ENCODE results near the gene PAWR.
"Not testable (repeated sequence)": the region's sequence is repeated elsewhere in the genome, so short reads cannot be mapped to it uniquely, and the experiment has no call there.

The PAWR gene

GRCh38 chr12:79645235-79645630 is 45.5 kb downstream of the PAWR start:
- no peak for DNase-seq

GRCh38 chr12:79644274-79645234 is 46.2 kb downstream of the PAWR start:
- no peak for DNase-seq

- no peak for DNase-seq
Observed at GRCh38 chr12:79643821-79644220, 46.9 kb downstream of the PAWR start.

- DNase-seq: no peak
Observed at GRCh38 chr12:79638490-79638889, 52.3 kb downstream of the PAWR start.

- no peak for DNase-seq
Observed at GRCh38 chr12:79637093-79637492, 53.7 kb downstream of the PAWR start.

- no peak for DNase-seq
Observed at GRCh38 chr12:79635676-79636075, 55.1 kb downstream of the PAWR start.

- DNase-seq: no peak
Observed at GRCh38 chr12:79634957-79635471, 55.8 kb downstream of the PAWR start.

GRCh38 chr12:79629561-79629960 is 61.2 kb downstream of the PAWR start:
- DNase-seq: no peak

GRCh38 chr12:79626735-79627134 is 64.0 kb downstream of the PAWR start:
- not testable (repeated sequence) for DNase-seq

- no peak for DNase-seq
Observed at GRCh38 chr12:79624378-79624777, 66.4 kb downstream of the PAWR start.

GRCh38 chr12:79619872-79620562 is 70.7 kb downstream of the PAWR start:
- DNase-seq: no peak

- no peak for DNase-seq
Observed at GRCh38 chr12:79618848-79619404, 71.8 kb downstream of the PAWR start.

- DNase-seq: no peak
Observed at GRCh38 chr12:79617696-79618095, 73.1 kb downstream of the PAWR start.

- no peak for DNase-seq
Observed at GRCh38 chr12:79615596-79616560, 74.9 kb downstream of the PAWR start.

GRCh38 chr12:79614730-79615129 is 76.0 kb downstream of the PAWR start:
- DNase-seq: no peak

- DNase-seq: no peak
Observed at GRCh38 chr12:79601908-79602307, 88.9 kb downstream of the PAWR start.

- DNase-seq: no peak
Observed at GRCh38 chr12:79597910-79598309, 92.9 kb downstream of the PAWR start.

- no peak for DNase-seq
Observed at GRCh38 chr12:79596719-79597350, 93.9 kb downstream of the PAWR start.

- DNase-seq: no peak
Observed at GRCh38 chr12:79595273-79595672, 95.5 kb downstream of the PAWR start.

GRCh38 chr12:79592865-79593264 is 97.9 kb downstream of the PAWR start:
- DNase-seq: no peak

GRCh38 chr12:79591988-79592387 is 98.8 kb downstream of the PAWR start:
- no peak for DNase-seq

GRCh38 chr12:79590751-79591150 is 100.0 kb downstream of the PAWR start:
- no peak for DNase-seq

Data from inflammatory macrophage treated with lipopolysaccharide for 1 hour (primary cell).